ENCODE results near the gene ADRA2B.

DNA sequence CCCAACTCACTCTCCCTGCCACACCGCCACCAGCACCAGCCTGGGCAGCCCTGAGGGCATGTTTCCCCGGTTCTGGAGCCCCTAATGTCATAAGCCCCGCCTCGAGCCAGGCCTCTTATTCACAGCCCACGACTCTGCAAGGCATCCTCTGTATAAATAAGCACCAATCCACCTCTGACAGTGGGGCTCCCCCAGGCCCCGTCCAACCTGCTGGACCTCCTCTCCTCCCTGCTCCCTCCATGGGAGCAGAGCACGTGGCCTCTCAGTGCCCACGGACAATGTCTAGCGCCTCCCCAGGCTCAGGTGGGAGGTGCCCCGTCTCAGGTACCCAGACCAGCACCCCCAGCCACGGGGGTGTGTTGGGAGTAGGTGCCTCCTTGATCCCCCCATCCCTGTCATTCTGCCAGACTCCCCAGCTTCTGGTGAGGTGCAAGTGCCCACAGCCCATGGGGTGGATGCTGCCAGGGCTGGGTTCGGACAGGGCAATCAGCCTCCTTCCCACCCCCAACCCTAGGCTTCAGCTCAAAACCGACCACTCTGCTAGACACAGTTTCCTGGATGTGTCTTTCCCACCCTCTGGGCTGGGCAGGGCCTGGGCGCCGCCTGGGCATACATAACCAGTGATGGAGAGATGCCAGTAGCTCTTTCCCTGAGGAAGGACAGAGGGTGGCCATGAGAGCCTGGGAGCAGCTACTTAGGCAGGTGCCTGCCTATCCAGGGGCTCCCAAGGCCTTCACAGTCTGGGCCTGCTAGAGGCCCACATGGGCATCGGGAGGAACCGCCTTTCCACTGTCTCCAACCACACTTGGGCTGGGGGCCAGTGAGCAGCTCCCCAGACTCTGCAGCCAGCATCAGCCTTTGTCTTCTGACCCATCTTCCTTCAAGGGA, 1.6 kb upstream of the ADRA2B start:
- TF ChIP-seq NFRKB (IDR thresholded peaks at IDR 0.05) (no peak), ELF4 (IDR thresholded peaks at IDR 0.05) (no peak), SP1 (IDR thresholded peaks at IDR 0.05) (no peak)
- TF ChIP-seq, protein P1, sequence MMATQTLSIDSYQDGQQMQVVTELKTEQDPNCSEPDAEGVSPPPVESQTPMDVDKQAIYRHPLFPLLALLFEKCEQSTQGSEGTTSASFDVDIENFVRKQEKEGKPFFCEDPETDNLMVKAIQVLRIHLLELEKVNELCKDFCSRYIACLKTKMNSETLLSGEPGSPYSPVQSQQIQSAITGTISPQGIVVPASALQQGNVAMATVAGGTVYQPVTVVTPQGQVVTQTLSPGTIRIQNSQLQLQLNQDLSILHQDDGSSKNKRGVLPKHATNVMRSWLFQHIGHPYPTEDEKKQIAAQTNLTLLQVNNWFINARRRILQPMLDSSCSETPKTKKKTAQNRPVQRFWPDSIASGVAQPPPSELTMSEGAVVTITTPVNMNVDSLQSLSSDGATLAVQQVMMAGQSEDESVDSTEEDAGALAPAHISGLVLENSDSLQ (IDR thresholded peaks at IDR 0.05): no peak

Data from HEK293T (cell line).